SU-DHL-6 (cell line): ENCODE measurements around the gene PLXNA2.

Experiments
- EZH2phosphoT487 ChIP-seq: fragments of 200-600 bp; sonication (generic), shearing (Covaris generic); conservative IDR thresholded peaks from 2 replicates; pipeline ENCODE4 v1.6.1; 2018; ENCODE audit warnings: mild to moderate bottlenecking, antibody characterized with exemption, low read length, moderate library complexity, mixed read lengths
- TF ChIP-seq, protein P1 (sequence below): fragments of 200-600 bp; sonication (generic); IDR thresholded peaks from one replicate; pipeline ENCODE4 v1.5.1; 2017; ENCODE audit warnings: antibody characterized with exemption, mild to moderate bottlenecking, low read length, moderate library complexity; ENCODE audit not compliant: insufficient read depth, poor library complexity, severe bottlenecking

DNA sequence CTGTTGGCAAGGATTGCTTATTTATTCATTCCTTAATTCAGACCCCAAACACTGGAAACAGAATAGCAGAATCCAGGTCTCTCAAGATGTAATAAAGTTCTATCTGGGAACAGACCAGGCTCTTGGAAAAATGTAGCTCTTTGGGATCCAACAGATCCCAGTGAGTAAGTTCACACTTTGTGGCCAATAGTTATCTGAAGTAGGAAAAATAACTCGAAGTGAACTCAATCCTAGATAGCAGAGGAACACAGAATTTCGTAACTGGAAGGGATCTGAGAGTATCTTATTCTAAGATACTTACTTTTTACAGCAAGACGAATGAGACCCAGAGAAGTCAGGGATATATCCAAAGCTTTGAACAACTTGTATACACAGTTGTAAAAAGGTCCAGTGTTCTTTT, 182.6 kb downstream of the PLXNA2 start:
- TF ChIP-seq, protein P1, sequence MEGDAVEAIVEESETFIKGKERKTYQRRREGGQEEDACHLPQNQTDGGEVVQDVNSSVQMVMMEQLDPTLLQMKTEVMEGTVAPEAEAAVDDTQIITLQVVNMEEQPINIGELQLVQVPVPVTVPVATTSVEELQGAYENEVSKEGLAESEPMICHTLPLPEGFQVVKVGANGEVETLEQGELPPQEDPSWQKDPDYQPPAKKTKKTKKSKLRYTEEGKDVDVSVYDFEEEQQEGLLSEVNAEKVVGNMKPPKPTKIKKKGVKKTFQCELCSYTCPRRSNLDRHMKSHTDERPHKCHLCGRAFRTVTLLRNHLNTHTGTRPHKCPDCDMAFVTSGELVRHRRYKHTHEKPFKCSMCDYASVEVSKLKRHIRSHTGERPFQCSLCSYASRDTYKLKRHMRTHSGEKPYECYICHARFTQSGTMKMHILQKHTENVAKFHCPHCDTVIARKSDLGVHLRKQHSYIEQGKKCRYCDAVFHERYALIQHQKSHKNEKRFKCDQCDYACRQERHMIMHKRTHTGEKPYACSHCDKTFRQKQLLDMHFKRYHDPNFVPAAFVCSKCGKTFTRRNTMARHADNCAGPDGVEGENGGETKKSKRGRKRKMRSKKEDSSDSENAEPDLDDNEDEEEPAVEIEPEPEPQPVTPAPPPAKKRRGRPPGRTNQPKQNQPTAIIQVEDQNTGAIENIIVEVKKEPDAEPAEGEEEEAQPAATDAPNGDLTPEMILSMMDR: no peak
- TF ChIP-seq EZH2phosphoT487: no peak
